Kasumi-1 (cell line): ENCODE results near the gene FOXO6.

Experiments
- DNase-seq, 2 experiments: peaks; one replicate each; lab custom pipeline; 2025; lab: John Stamatoyannopoulos, UW

The FOXO6 gene

GRCh38 chr1:41366455-41367287, 5.4 kb downstream of the FOXO6 start:
- DNase-seq = no peak

- DNase-seq = no peak
Measured at GRCh38 chr1:41367288-41367642, 6.0 kb downstream of the FOXO6 start.

- DNase-seq = no peak
Measured at GRCh38 chr1:41368366-41368765, 7.1 kb downstream of the FOXO6 start.

- no peak for DNase-seq
Measured at GRCh38 chr1:41368801-41369200, 7.6 kb downstream of the FOXO6 start.

GRCh38 chr1:41369531-41369930, 8.3 kb downstream of the FOXO6 start:
- DNase-seq = no peak

- DNase-seq = no peak
Measured at GRCh38 chr1:41370225-41370624, 9.0 kb downstream of the FOXO6 start.

- no peak for DNase-seq
Measured at GRCh38 chr1:41370756-41371420, 9.7 kb downstream of the FOXO6 start.

GRCh38 chr1:41371630-41372599, 10.7 kb downstream of the FOXO6 start:
- peak; percentile 29 to 54 for DNase-seq

- no peak for DNase-seq
Measured at GRCh38 chr1:41372600-41372993, 11.4 kb downstream of the FOXO6 start.

- no peak for DNase-seq
Measured at GRCh38 chr1:41373373-41373772, 12.1 kb downstream of the FOXO6 start.

- DNase-seq = no peak
Measured at GRCh38 chr1:41374711-41375110, 13.5 kb downstream of the FOXO6 start.

GRCh38 chr1:41377397-41377796, 16.2 kb downstream of the FOXO6 start:
- DNase-seq = no peak

- no peak for DNase-seq
Measured at GRCh38 chr1:41378222-41378621, 17.0 kb downstream of the FOXO6 start.

- DNase-seq = no peak
Measured at GRCh38 chr1:41378999-41379737, 17.9 kb downstream of the FOXO6 start.

- no peak for DNase-seq
Measured at GRCh38 chr1:41379738-41380130, 18.5 kb downstream of the FOXO6 start.

- DNase-seq = no peak
Measured at GRCh38 chr1:41380195-41380594, 19.0 kb downstream of the FOXO6 start.

- no peak for DNase-seq
Measured at GRCh38 chr1:41380979-41381691, 19.9 kb downstream of the FOXO6 start.

- no peak for DNase-seq
Measured at GRCh38 chr1:41381692-41382479, 20.7 kb downstream of the FOXO6 start.

GRCh38 chr1:41382480-41383090, 21.4 kb downstream of the FOXO6 start:
- DNase-seq = no peak
